ENCODE data around the gene ANKRD44.
"Not testable (repeated sequence)": the region's sequence is repeated elsewhere in the genome, so short reads cannot be mapped to it uniquely, and the experiment has no call there.

ANKRD44 gene

GRCh38 chr2:197297772-197298318 is 12.7 kb downstream of the ANKRD44 start:
- Histone ChIP-seq H3K4me1 (ENCODE audit: insufficient read depth, insufficient read length) (no peaks in the 10 kb centered on the region), H3K27me3 (ENCODE audit: insufficient read depth, insufficient read length) (no peaks in the 10 kb centered on the region), H3K9me3 (ENCODE audit: insufficient read depth, low read length) (no peaks in the 10 kb centered on the region), H3K4me3 (ENCODE audit: insufficient read length, low read depth) (no peak overlapping the region), H3K9ac (ENCODE audit: insufficient read length, low read depth) (no peak overlapping the region), H3K36me3 (ENCODE audit: insufficient read depth, insufficient read length, low read length) (no peaks in the 10 kb centered on the region)
- TF ChIP-seq YY1 (IDR thresholded peaks at IDR 0.05; ENCODE audit: insufficient read depth, insufficient read length), result no peak
- TF ChIP-seq SUZ12 (IDR thresholded peaks at IDR 0.05; ENCODE audit: extremely low read depth, insufficient read depth, insufficient read length), result no peak
- no peak for TF ChIP-seq ZNF274 (IDR thresholded peaks at IDR 0.05; ENCODE audit: low read depth, low read length)
- DNase-seq (ENCODE audit: low read depth, low spot score), result no peak

GRCh38 chr2:197297266-197297665 is 13.3 kb downstream of the ANKRD44 start:
- no peak for TF ChIP-seq YY1 (IDR thresholded peaks at IDR 0.05; ENCODE audit: insufficient read depth, insufficient read length)
- no peak for TF ChIP-seq SUZ12 (IDR thresholded peaks at IDR 0.05; ENCODE audit: extremely low read depth, insufficient read depth, insufficient read length)
- TF ChIP-seq ZNF274 (IDR thresholded peaks at IDR 0.05; ENCODE audit: low read depth, low read length), result no peak
- H3K9ac ChIP-seq (ENCODE audit: insufficient read length, low read depth), result no peak overlapping the region
- H3K9me3 ChIP-seq (ENCODE audit: insufficient read depth, low read length), result no peaks in the 10 kb centered on the region
- H3K4me3 ChIP-seq (ENCODE audit: insufficient read length, low read depth), result no peak overlapping the region
- DNase-seq (ENCODE audit: low read depth, low spot score), result no peak
- H3K4me1 ChIP-seq (ENCODE audit: insufficient read depth, insufficient read length), result no peaks in the 10 kb centered on the region
- no peaks in the 10 kb centered on the region for H3K27me3 ChIP-seq (ENCODE audit: insufficient read depth, insufficient read length)
- no peaks in the 10 kb centered on the region for H3K36me3 ChIP-seq (ENCODE audit: insufficient read depth, insufficient read length, low read length)

- H3K9me3 ChIP-seq (ENCODE audit: insufficient read depth, low read length), result no peaks in the 10 kb centered on the region
- no peak overlapping the region for H3K4me3 ChIP-seq (ENCODE audit: insufficient read length, low read depth)
- no peaks in the 10 kb centered on the region for H3K36me3 ChIP-seq (ENCODE audit: insufficient read depth, insufficient read length, low read length)
- DNase-seq (ENCODE audit: low read depth, low spot score), result no peak
- H3K27me3 ChIP-seq (ENCODE audit: insufficient read depth, insufficient read length), result no peaks in the 10 kb centered on the region
- TF ChIP-seq YY1 (IDR thresholded peaks at IDR 0.05; ENCODE audit: insufficient read depth, insufficient read length) (no peak), ZNF274 (IDR thresholded peaks at IDR 0.05; ENCODE audit: low read depth, low read length) (no peak), SUZ12 (IDR thresholded peaks at IDR 0.05; ENCODE audit: extremely low read depth, insufficient read depth, insufficient read length) (no peak)
- H3K4me1 ChIP-seq (ENCODE audit: insufficient read depth, insufficient read length), result no peaks in the 10 kb centered on the region
- H3K9ac ChIP-seq (ENCODE audit: insufficient read length, low read depth), result no peak overlapping the region
Observed at GRCh38 chr2:197296835-197297234, 13.7 kb downstream of the ANKRD44 start.

DNA sequence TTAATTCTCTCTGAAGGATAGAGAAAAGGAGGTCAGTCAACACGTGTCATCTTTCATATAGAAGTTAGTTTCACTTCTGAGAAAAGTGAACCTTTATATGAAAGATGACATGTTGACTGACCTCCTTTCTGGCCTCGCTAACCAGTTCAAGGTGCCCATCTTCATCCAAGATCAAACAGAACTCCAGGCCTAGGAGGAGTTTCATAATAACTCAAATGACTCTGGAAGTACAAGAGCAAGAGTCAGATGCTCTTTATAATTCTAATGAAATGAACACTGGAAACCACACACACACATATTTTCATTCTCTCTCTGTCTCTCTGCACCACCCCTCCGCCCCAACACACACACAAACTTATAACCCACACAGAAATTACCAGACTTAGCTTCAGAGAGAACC is 16.3 kb downstream of the ANKRD44 start:
- H3K4me3 ChIP-seq (ENCODE audit: insufficient read length, low read depth), result no peak overlapping the region

GRCh38 chr2:197293252-197294007 is 17.1 kb downstream of the ANKRD44 start:
- DNase-seq (ENCODE audit: low read depth, low spot score), result no peak
- no peaks in the 10 kb centered on the region for H3K27me3 ChIP-seq (ENCODE audit: insufficient read depth, insufficient read length)
- no peak for TF ChIP-seq YY1 (IDR thresholded peaks at IDR 0.05; ENCODE audit: insufficient read depth, insufficient read length)
- TF ChIP-seq ZNF274 (IDR thresholded peaks at IDR 0.05; ENCODE audit: low read depth, low read length), result no peak
- no peak for TF ChIP-seq SUZ12 (IDR thresholded peaks at IDR 0.05; ENCODE audit: extremely low read depth, insufficient read depth, insufficient read length)
- no peak overlapping the region for H3K9ac ChIP-seq (ENCODE audit: insufficient read length, low read depth)
- no peaks in the 10 kb centered on the region for H3K9me3 ChIP-seq (ENCODE audit: insufficient read depth, low read length)
- H3K36me3 ChIP-seq (ENCODE audit: insufficient read depth, insufficient read length, low read length), result no peaks in the 10 kb centered on the region
- no peaks in the 10 kb centered on the region for H3K4me1 ChIP-seq (ENCODE audit: insufficient read depth, insufficient read length)
- H3K4me3 ChIP-seq (ENCODE audit: insufficient read length, low read depth), result no peak overlapping the region

More for the DNA sequence above, 16.3 kb downstream of the ANKRD44 start:
- H3K27me3 ChIP-seq (ENCODE audit: insufficient read depth, insufficient read length), result no peaks in the 10 kb centered on the region
- TF ChIP-seq YY1 (IDR thresholded peaks at IDR 0.05; ENCODE audit: insufficient read depth, insufficient read length) (no peak), SUZ12 (IDR thresholded peaks at IDR 0.05; ENCODE audit: extremely low read depth, insufficient read depth, insufficient read length) (no peak), ZNF274 (IDR thresholded peaks at IDR 0.05; ENCODE audit: low read depth, low read length) (no peak)
- H3K9ac ChIP-seq (ENCODE audit: insufficient read length, low read depth), result no peak overlapping the region
- DNase-seq (ENCODE audit: low read depth, low spot score), result no peak
- H3K4me1 ChIP-seq (ENCODE audit: insufficient read depth, insufficient read length), result no peaks in the 10 kb centered on the region
- H3K9me3 ChIP-seq (ENCODE audit: insufficient read depth, low read length), result no peaks in the 10 kb centered on the region
- H3K36me3 ChIP-seq (ENCODE audit: insufficient read depth, insufficient read length, low read length), result no peaks in the 10 kb centered on the region

DNA sequence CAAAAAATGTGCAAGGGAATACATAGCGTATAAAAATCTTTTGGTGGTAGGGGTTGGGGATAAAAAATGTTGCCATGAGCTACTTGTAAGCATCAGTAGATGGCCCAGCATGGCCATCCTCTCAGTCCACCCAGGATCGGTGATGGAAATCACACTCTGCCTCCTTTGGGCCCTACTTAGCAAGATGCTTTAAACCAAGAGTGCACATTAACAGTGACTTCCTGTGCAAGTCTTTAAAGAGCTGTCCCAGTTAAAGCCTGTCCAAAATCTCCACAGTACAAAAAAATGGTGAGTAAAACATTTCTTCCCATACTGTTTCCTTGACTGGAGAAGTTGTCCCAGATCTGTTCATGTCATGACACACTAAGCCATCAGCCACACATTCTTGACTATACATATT is 18.0 kb downstream of the ANKRD44 start:
- H3K27me3 ChIP-seq (ENCODE audit: insufficient read depth, insufficient read length), result no peaks in the 10 kb centered on the region
- H3K36me3 ChIP-seq (ENCODE audit: insufficient read depth, insufficient read length, low read length), result no peaks in the 10 kb centered on the region
- TF ChIP-seq SUZ12 (IDR thresholded peaks at IDR 0.05; ENCODE audit: extremely low read depth, insufficient read depth, insufficient read length) (no peak), YY1 (IDR thresholded peaks at IDR 0.05; ENCODE audit: insufficient read depth, insufficient read length) (no peak), ZNF274 (IDR thresholded peaks at IDR 0.05; ENCODE audit: low read depth, low read length) (no peak)
- H3K4me1 ChIP-seq (ENCODE audit: insufficient read depth, insufficient read length), result no peaks in the 10 kb centered on the region
- DNase-seq (ENCODE audit: low read depth, low spot score), result no peak
- no peak overlapping the region for H3K9ac ChIP-seq (ENCODE audit: insufficient read length, low read depth)
- H3K9me3 ChIP-seq (ENCODE audit: insufficient read depth, low read length), result no peaks in the 10 kb centered on the region
- H3K4me3 ChIP-seq (ENCODE audit: insufficient read length, low read depth), result no peak overlapping the region

- not testable (repeated sequence) for H3K27me3 ChIP-seq (ENCODE audit: insufficient read depth, insufficient read length); H3K36me3 ChIP-seq (ENCODE audit: insufficient read depth, insufficient read length, low read length); H3K4me1 ChIP-seq (ENCODE audit: insufficient read depth, insufficient read length); H3K9me3 ChIP-seq (ENCODE audit: insufficient read depth, low read length); H3K9ac ChIP-seq (ENCODE audit: insufficient read length, low read depth); DNase-seq (ENCODE audit: low read depth, low spot score); H3K4me3 ChIP-seq (ENCODE audit: insufficient read length, low read depth)
Observed at GRCh38 chr2:197287596-197287932, 23.0 kb downstream of the ANKRD44 start.
